ENCODE results near the gene UTF1. TPM values are rescaled to one million over a fixed set of nuclear protein-coding genes. Genes with fewer than 3 reads are reported as not detected.

The UTF1 gene
- total RNA-seq, 2 experiments from 2014 or later, result not detected

- ChIA-PET POLR2A (interaction anchor here (1.2 to 3.1 kb wide), 3 partner anchors 9 to 14 kb away, joined by 4 to 12 read pairs (median 5); no protein-coding TSS in a partner anchor), CTCF (no interaction called here)
- DNase-seq, result no peak
- Mint-ChIP-seq H3K27ac (no peak overlapping the region), H3K4me3 (no peak overlapping the region), H3K9me3 (no peaks in the 10 kb centered on the region), H3K27me3 (no peaks in the 10 kb centered on the region), H3K4me1 (ENCODE audit: low read depth) (peaks cover 3% of the 10 kb centered on the region), H3K36me3 (ENCODE audit: low read depth) (peaks cover 4% of the 10 kb centered on the region)
- intact Hi-C loops (cut with micrococcal nuclease), result no loop called here
- ATAC-seq, result no peak
- no peak for TF ChIP-seq CTCF (IDR thresholded peaks at IDR 0.05)
These were observed 41.7 kb downstream of the UTF1 start for GRCh38 chr10:133271521-133272300.

- Mint-ChIP-seq H3K27me3 (no peaks in the 10 kb centered on the region), H3K9me3 (no peaks in the 10 kb centered on the region), H3K4me1 (ENCODE audit: low read depth) (peaks cover 3% of the 10 kb centered on the region), H3K4me3 (no peak overlapping the region), H3K36me3 (ENCODE audit: low read depth) (peaks cover 4% of the 10 kb centered on the region), H3K27ac (no peak overlapping the region)
- DNase-seq (no peak), ATAC-seq (no peak)
- intact Hi-C loops (cut with micrococcal nuclease), result no loop called here
- ChIA-PET POLR2A (interaction anchor here (1.2 to 3.1 kb wide), 3 partner anchors 10 to 14 kb away, joined by 4 to 12 read pairs (median 5); no protein-coding TSS in a partner anchor), CTCF (no interaction called here)
- TF ChIP-seq CTCF (IDR thresholded peaks at IDR 0.05), result no peak
These were observed 42.4 kb downstream of the UTF1 start for GRCh38 chr10:133272301-133272963.

GRCh38 chr10:133272964-133273420, 43.0 kb downstream of the UTF1 start:
- CTCF ChIA-PET, result no interaction called here
- POLR2A ChIA-PET, result interaction anchor here (2.0 to 3.1 kb wide), 2 partner anchors 10 to 15 kb away, joined by 5 to 12 read pairs; no protein-coding TSS in a partner anchor

GRCh38 chr10:133273534-133274143, 43.6 kb downstream of the UTF1 start:
- ATAC-seq, result no peak
- Mint-ChIP-seq H3K9me3 (no peaks in the 10 kb centered on the region), H3K4me1 (ENCODE audit: low read depth) (peaks cover 15% of the 10 kb centered on the region), H3K36me3 (ENCODE audit: low read depth) (peaks cover 7% of the 10 kb centered on the region), H3K27me3 (no peaks in the 10 kb centered on the region), H3K27ac (no peak overlapping the region), H3K4me3 (no peak overlapping the region)
- CTCF ChIA-PET, result interaction anchor here (3.0 kb wide), 1 partner anchor 34 kb away, joined by 12 read pairs; no protein-coding TSS in a partner anchor
- TF ChIP-seq CTCF (IDR thresholded peaks at IDR 0.05), result no peak
- intact Hi-C loops (cut with micrococcal nuclease), result no loop called here
- no peak for DNase-seq
- POLR2A ChIA-PET, result interaction anchor here (2.0 to 6.1 kb wide), 3 partner anchors 11 to 15 kb away, joined by 5 to 46 read pairs (median 12); no protein-coding TSS in a partner anchor

More at GRCh38 chr10:133272964-133273420, 43.0 kb downstream of the UTF1 start:
- no peaks in the 10 kb centered on the region for H3K27me3 Mint-ChIP-seq
- no peak for TF ChIP-seq CTCF (IDR thresholded peaks at IDR 0.05)
- H3K4me3 Mint-ChIP-seq, result no peak overlapping the region
- intact Hi-C loops (cut with micrococcal nuclease), result no loop called here
- H3K36me3 Mint-ChIP-seq (ENCODE audit: low read depth), result peaks cover 6% of the 10 kb centered on the region
- H3K9me3 Mint-ChIP-seq, result no peaks in the 10 kb centered on the region
- ATAC-seq, result no peak
- peaks cover 9% of the 10 kb centered on the region for H3K4me1 Mint-ChIP-seq (ENCODE audit: low read depth)
- no peak overlapping the region for H3K27ac Mint-ChIP-seq
- DNase-seq, result no peak

Measured in activated CD8-positive, alpha-beta T cell treated with anti-CD3 and anti-CD28 coated beads for 36 hours (primary cell).